ENCODE measurements around the gene RNU2-63P. TPM values are rescaled to one million over a fixed set of nuclear protein-coding genes. Genes with fewer than 3 reads are reported as not detected.
"Not testable (repeated sequence)": the region's sequence is repeated elsewhere in the genome, so short reads cannot be mapped to it uniquely, and the experiment has no call there.

RNU2-63P gene
- total RNA-seq, 4 donors from 2014 or later = not detected

DNA sequence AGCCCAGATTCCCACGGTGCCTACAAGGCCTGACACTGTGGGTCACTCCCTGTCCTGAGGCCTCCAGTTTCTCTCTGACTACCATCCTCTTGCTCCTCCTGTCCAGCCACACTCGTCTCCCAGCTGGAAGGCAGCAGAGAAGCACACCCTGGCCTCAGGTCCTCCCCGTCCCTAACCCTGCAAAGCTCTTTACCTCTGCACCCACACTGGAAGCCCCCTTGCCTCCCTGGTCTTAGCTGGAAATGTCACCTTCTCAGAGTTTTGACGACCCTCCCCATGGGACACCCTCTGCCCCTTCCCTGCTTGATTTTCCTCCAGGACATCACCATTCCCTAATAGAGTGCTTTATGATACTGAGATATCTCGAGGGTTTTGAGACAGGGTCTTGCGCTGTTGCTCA is 10.6 kb downstream of the RNU2-63P start:
- no peaks in the 10 kb centered on the region for H3K27me3 ChIP-seq
- no peaks in the 10 kb centered on the region for H3K36me3 ChIP-seq
- H3K9me3 ChIP-seq = no peaks in the 10 kb centered on the region
- DNase-seq (ENCODE audit: extremely low spot score) = no peak
- H3K4me1 ChIP-seq = peaks cover 0 to 6% (median 1%) of the 10 kb centered on the region in 4 donors
- intact Hi-C loops (cut with DNase I) = no loop called here
- TF ChIP-seq, protein P1, sequence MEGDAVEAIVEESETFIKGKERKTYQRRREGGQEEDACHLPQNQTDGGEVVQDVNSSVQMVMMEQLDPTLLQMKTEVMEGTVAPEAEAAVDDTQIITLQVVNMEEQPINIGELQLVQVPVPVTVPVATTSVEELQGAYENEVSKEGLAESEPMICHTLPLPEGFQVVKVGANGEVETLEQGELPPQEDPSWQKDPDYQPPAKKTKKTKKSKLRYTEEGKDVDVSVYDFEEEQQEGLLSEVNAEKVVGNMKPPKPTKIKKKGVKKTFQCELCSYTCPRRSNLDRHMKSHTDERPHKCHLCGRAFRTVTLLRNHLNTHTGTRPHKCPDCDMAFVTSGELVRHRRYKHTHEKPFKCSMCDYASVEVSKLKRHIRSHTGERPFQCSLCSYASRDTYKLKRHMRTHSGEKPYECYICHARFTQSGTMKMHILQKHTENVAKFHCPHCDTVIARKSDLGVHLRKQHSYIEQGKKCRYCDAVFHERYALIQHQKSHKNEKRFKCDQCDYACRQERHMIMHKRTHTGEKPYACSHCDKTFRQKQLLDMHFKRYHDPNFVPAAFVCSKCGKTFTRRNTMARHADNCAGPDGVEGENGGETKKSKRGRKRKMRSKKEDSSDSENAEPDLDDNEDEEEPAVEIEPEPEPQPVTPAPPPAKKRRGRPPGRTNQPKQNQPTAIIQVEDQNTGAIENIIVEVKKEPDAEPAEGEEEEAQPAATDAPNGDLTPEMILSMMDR (IDR thresholded peaks at IDR 0.05) = no peak
- TF ChIP-seq POLR2AphosphoS5 (IDR thresholded peaks at IDR 0.05) (no peak), EP300 (IDR thresholded peaks at IDR 0.05) (no peak), POLR2A (IDR thresholded peaks at IDR 0.05; ENCODE audit: low read depth) (no peak)
- H3K27ac ChIP-seq (replicated peaks in 1 of 4) = no peak overlapping the region
- 86% methylated on average over 6 of the region's 6 CpGs for WGBS
- H3K4me3 ChIP-seq = no peak overlapping the region

DNA sequence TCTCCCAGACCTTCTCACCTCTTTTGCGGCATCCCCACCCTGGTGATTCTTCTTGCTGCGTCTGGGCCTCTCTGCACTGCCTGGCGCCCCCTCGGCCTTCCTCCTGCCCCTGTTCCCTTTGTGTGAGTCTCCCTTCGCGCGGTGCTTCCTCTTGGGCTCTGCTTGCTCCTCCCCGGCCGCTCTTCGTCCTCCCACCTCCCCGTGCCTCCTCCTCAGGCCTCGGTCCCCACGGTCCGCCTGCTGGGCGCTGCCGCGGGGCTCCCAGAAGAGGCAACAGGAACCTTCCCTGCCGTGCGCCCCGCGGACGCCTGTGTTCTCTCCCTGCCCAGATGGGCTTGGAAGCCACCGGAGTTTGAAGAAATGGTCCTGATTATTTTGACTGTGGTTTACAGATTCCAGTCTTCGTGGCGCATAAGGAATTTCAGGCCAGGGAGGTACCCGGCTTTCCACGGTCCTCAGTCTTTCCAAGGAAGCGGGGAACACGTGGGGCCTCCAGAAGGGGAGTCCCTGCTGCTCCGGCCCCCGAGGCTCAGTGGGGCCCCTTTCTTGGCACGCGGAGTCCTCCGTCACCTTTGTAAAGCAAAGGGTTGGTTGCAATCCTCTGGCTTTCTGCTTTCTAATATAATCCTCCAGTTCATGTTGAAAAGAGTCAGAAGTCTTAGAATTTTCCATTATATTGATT is 13.1 kb downstream of the RNU2-63P start:
- peaks cover 0 to 6% (median 1%) of the 10 kb centered on the region in 4 donors for H3K4me1 ChIP-seq
- H3K27ac ChIP-seq (replicated peaks in 1 of 4) = no peak overlapping the region
- intact Hi-C loops (cut with DNase I) = no loop called here
- no peaks in the 10 kb centered on the region for H3K36me3 ChIP-seq
- TF ChIP-seq EP300 (IDR thresholded peaks at IDR 0.05) (no peak), POLR2A (IDR thresholded peaks at IDR 0.05; ENCODE audit: low read depth) (no peak), POLR2AphosphoS5 (IDR thresholded peaks at IDR 0.05) (no peak)
- TF ChIP-seq, protein P1 (IDR thresholded peaks at IDR 0.05) = no peak
- WGBS = 59% methylated on average over 33 of the region's 34 CpGs
- H3K4me3 ChIP-seq = no peak overlapping the region
- no peaks in the 10 kb centered on the region for H3K9me3 ChIP-seq
- DNase-seq (ENCODE audit: extremely low spot score) = no peak
- H3K27me3 ChIP-seq = no peaks in the 10 kb centered on the region

DNA sequence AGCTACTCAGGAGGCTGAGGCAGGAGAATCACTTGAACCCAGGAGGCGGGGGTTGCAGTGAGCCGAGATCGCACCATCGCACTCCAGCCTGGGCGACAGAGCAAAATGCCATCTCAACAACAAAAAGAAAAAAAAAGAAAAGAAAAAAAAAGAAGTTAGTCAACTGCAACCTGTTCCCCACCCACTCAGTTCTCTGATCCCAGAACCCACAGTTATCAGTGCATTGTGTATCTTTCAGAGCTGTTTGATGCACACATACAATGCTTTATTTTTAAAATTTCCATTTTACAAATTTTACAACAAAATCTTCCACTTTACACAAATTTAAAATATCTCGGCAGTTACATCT is 14.0 kb downstream of the RNU2-63P start:
- DNase-seq (ENCODE audit: extremely low spot score) = no peak
- 97% methylated on average over 6 of the region's 6 CpGs for WGBS
- no peaks in the 10 kb centered on the region for H3K9me3 ChIP-seq
- H3K4me1 ChIP-seq = peaks cover 0 to 6% (median 1%) of the 10 kb centered on the region in 4 donors
- TF ChIP-seq EP300 (IDR thresholded peaks at IDR 0.05) = no peak
- no peak for TF ChIP-seq POLR2A (IDR thresholded peaks at IDR 0.05; ENCODE audit: low read depth)
- TF ChIP-seq, protein P1 (IDR thresholded peaks at IDR 0.05) = no peak
- no peaks in the 10 kb centered on the region for H3K36me3 ChIP-seq
- no peaks in the 10 kb centered on the region for H3K27me3 ChIP-seq
- H3K27ac ChIP-seq (replicated peaks in 1 of 4) = no peak overlapping the region
- intact Hi-C loops (cut with DNase I) = no loop called here
- H3K4me3 ChIP-seq = no peak overlapping the region

DNA sequence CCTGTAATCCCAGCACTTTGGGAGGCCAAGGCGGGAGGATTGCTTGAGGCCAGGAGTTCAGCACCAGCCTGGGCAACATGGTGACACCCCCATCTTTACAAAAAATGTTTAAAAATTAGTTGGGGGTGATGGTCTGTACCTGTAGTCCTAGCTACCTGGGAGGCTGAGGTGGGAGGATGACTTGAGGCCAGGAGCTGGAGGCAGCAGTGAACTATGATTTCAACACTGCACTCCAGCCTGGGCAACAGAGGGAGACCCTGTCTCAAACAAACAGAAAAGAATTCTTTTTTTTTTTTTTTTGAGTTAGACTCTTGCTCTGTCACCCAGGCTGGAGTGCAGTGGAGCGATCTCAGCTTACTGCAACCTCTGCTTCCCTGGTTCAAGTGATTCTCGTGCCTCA is 15.9 kb downstream of the RNU2-63P start:
- intact Hi-C loops (cut with DNase I); H3K36me3 ChIP-seq; H3K4me1 ChIP-seq; H3K9me3 ChIP-seq; H3K27me3 ChIP-seq; H3K27ac ChIP-seq (replicated peaks in 1 of 4); DNase-seq (ENCODE audit: extremely low spot score); H3K4me3 ChIP-seq: not testable (repeated sequence)
- 63% methylated on average over 3 of the region's 3 CpGs for WGBS

DNA sequence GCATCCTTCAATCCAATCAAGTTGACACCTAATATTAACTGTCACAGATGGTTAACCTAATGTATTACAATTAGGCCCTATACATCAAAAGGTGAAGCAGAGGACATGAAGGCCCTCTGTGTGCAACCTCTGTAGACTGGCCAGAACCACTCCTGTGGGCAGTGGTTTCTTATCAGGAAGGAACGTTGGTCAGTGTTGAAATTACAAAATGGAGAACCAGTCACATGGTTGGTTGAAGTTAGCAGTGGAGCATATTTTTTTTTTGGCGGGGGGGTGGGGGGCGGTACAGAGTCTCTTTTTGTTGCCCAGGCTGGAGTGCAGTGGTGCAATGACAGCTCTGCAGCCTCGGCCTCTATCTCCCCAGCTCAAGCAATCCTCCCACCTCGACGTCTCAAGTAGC is 19.8 kb downstream of the RNU2-63P start:
- peak; percentile 47 for DNase-seq (ENCODE audit: extremely low spot score)
- no peaks in the 10 kb centered on the region for H3K27me3 ChIP-seq
- intact Hi-C loops (cut with DNase I) = no loop called here
- WGBS = 81% methylated on average over 6 of the region's 6 CpGs
- H3K36me3 ChIP-seq = no peaks in the 10 kb centered on the region
- H3K27ac ChIP-seq (replicated peaks in 1 of 4) = no peak overlapping the region
- H3K4me3 ChIP-seq = no peak overlapping the region
- no peaks in the 10 kb centered on the region for H3K9me3 ChIP-seq
- TF ChIP-seq, protein P1 (IDR thresholded peaks at IDR 0.05) = no peak
- TF ChIP-seq POLR2AphosphoS5 (IDR thresholded peaks at IDR 0.05) = no peak
- no peak for TF ChIP-seq POLR2A (IDR thresholded peaks at IDR 0.05; ENCODE audit: low read depth)
- TF ChIP-seq EP300 (IDR thresholded peaks at IDR 0.05) = no peak
- peaks cover 0 to 1% (median 0%) of the 10 kb centered on the region in 4 donors for H3K4me1 ChIP-seq

Data from esophagus muscularis mucosa (tissue), 4 donors.